Measurements from ENCODE around the gene KRT82. TPM values are rescaled to one million over a fixed set of nuclear protein-coding genes. Genes with fewer than 3 reads are reported as not detected.

Gene KRT82
- total RNA-seq, 1 experiment from 2014 or later = not detected

DNA sequence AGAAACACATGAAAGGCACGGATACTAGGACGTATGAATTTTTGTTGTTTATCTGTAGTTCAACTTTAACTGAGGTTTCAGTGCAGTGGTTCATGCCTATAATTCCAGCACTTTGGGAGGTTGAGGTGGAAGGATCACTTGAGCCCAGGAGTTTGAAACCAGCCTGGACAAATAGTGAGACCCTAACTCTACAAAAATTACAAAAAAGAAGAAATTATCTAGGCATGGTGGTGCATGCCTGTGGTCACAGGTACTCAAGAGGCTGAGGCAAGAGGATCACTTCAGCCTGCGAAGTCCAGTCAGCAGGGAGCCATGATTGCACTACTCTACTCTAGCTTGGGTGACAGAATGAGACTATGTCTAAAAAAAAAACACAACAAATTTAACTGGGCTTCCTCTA is 37.8 kb upstream of the KRT82 start:
- H3K27me3 Mint-ChIP-seq (ENCODE audit: insufficient read depth, unreplicated experiment) = no peaks in the 10 kb centered on the region
- no peaks in the 10 kb centered on the region for H3K9me3 Mint-ChIP-seq (ENCODE audit: unreplicated experiment)
- POLR2A ChIA-PET = no interaction called here
- CTCF ChIA-PET = no interaction called here
- H3K4me3 Mint-ChIP-seq (ENCODE audit: unreplicated experiment) = no peak overlapping the region
- Histone ChIP-seq H3K4me3 (ENCODE audit: low read depth, low read length) (no peak overlapping the region), H3K4me1 (peaks cover 37% of the 10 kb centered on the region), H3K9me3 (no peaks in the 10 kb centered on the region), H3K27me3 (replicated peaks; ENCODE audit: control insufficient read depth, insufficient read depth, low read length) (no peaks in the 10 kb centered on the region), H3K36me3 (ENCODE audit: control insufficient read depth, insufficient read depth, low read length) (no peaks in the 10 kb centered on the region)
- BruUV-seq (replicated peaks) = no TSS peak
- H3K27ac Mint-ChIP-seq (ENCODE audit: unreplicated experiment) = no peak overlapping the region
- TF ChIP-seq, protein P1, sequence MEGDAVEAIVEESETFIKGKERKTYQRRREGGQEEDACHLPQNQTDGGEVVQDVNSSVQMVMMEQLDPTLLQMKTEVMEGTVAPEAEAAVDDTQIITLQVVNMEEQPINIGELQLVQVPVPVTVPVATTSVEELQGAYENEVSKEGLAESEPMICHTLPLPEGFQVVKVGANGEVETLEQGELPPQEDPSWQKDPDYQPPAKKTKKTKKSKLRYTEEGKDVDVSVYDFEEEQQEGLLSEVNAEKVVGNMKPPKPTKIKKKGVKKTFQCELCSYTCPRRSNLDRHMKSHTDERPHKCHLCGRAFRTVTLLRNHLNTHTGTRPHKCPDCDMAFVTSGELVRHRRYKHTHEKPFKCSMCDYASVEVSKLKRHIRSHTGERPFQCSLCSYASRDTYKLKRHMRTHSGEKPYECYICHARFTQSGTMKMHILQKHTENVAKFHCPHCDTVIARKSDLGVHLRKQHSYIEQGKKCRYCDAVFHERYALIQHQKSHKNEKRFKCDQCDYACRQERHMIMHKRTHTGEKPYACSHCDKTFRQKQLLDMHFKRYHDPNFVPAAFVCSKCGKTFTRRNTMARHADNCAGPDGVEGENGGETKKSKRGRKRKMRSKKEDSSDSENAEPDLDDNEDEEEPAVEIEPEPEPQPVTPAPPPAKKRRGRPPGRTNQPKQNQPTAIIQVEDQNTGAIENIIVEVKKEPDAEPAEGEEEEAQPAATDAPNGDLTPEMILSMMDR (IDR thresholded peaks at IDR 0.05; ENCODE audit: insufficient read depth in 1 of 2, low read depth in 1 of 2, low read length in 1 of 2, severe bottlenecking in 1 of 2, unreplicated experiment in 1 of 2) = no peak
- intact Hi-C loops (cut with micrococcal nuclease; ENCODE audit: unreplicated experiment) = loop anchor here (5.0 kb wide), 1 partner anchor 52 kb away; no protein-coding TSS in a partner anchor
- no peaks in the 10 kb centered on the region for H3K36me3 Mint-ChIP-seq (ENCODE audit: insufficient read depth, unreplicated experiment)
- no peak for DNase-seq
- peaks cover 28% of the 10 kb centered on the region for H3K4me1 Mint-ChIP-seq (ENCODE audit: low read depth, unreplicated experiment)

GRCh38 chr12:52442600-52443061 is 36.5 kb upstream of the KRT82 start:
- peaks cover 37% of the 10 kb centered on the region for H3K4me1 ChIP-seq
- DNase-seq = peak; percentile 34 to 65
- no peaks in the 10 kb centered on the region for H3K9me3 ChIP-seq
- no peaks in the 10 kb centered on the region for H3K9me3 Mint-ChIP-seq (ENCODE audit: unreplicated experiment)
- no peaks in the 10 kb centered on the region for H3K36me3 Mint-ChIP-seq (ENCODE audit: insufficient read depth, unreplicated experiment)
- H3K4me3 ChIP-seq (ENCODE audit: low read depth, low read length) = no peak overlapping the region
- H3K36me3 ChIP-seq (ENCODE audit: control insufficient read depth, insufficient read depth, low read length) = no peaks in the 10 kb centered on the region
- ChIA-PET POLR2A (no interaction called here), CTCF (interaction anchor here (0.6 to 0.7 kb wide), 4 partner anchors 19 to 351 kb away, joined by 3 read pairs; no protein-coding TSS in a partner anchor)
- no TSS peak for BruUV-seq (replicated peaks)
- no peaks in the 10 kb centered on the region for H3K27me3 Mint-ChIP-seq (ENCODE audit: insufficient read depth, unreplicated experiment)
- H3K4me3 Mint-ChIP-seq (ENCODE audit: unreplicated experiment) = no peak overlapping the region
- peaks cover 28% of the 10 kb centered on the region for H3K4me1 Mint-ChIP-seq (ENCODE audit: low read depth, unreplicated experiment)
- H3K27me3 ChIP-seq (replicated peaks; ENCODE audit: control insufficient read depth, insufficient read depth, low read length) = no peaks in the 10 kb centered on the region
- H3K27ac Mint-ChIP-seq (ENCODE audit: unreplicated experiment) = peak overlapping the region; percentile 87
- intact Hi-C loops (cut with micrococcal nuclease; ENCODE audit: unreplicated experiment) = loop anchor here (5.0 kb wide), 1 partner anchor 50 kb away; no protein-coding TSS in a partner anchor
- TF ChIP-seq, protein P1 (IDR thresholded peaks at IDR 0.05; ENCODE audit: insufficient read depth in 1 of 2, low read depth in 1 of 2, low read length in 1 of 2, severe bottlenecking in 1 of 2, unreplicated experiment in 1 of 2) = no peak

DNA sequence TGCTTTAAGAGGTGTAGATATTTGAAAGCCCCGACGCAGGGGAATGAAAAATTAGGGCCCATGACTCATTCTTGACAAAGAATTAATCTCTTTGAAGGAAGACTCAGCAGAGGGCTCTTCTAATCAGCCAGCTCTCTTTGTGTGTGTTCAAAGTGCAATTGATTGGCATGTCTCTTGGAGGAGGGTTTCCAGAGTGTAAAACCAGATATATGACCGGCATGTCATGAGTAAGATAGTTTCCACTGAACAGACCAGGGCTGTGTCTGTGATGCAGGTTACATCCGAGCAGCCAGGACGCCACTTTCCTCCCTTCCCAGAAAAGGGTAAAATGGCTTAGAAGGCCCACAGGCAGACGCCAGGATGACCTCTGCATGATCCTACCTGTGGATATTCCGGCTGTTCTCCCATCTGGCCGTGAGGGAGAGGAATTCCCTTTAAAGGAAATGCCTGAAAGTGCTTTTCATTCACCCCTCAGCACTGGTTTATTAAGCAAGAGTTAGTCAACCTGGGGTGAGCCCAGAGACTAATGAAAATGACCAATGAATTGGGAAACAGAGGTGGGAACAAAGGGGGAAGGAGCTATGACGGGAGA is 35.3 kb upstream of the KRT82 start:
- peaks cover 44% of the 10 kb centered on the region for H3K4me1 ChIP-seq
- H3K36me3 ChIP-seq (ENCODE audit: control insufficient read depth, insufficient read depth, low read length) = no peaks in the 10 kb centered on the region
- H3K27me3 ChIP-seq (replicated peaks; ENCODE audit: control insufficient read depth, insufficient read depth, low read length) = no peaks in the 10 kb centered on the region
- Mint-ChIP-seq H3K27me3 (ENCODE audit: insufficient read depth, unreplicated experiment) (no peaks in the 10 kb centered on the region), H3K9me3 (ENCODE audit: unreplicated experiment) (no peaks in the 10 kb centered on the region), H3K36me3 (ENCODE audit: insufficient read depth, unreplicated experiment) (no peaks in the 10 kb centered on the region), H3K4me3 (ENCODE audit: unreplicated experiment) (peak overlapping the region; percentile 24), H3K4me1 (ENCODE audit: low read depth, unreplicated experiment) (peaks cover 40% of the 10 kb centered on the region), H3K27ac (ENCODE audit: unreplicated experiment) (peak overlapping the region; percentile 87)
- BruUV-seq (replicated peaks) = no TSS peak
- CTCF ChIA-PET = interaction anchor here (0.7 to 2.0 kb wide), 4 partner anchors 12 to 54 kb away, joined by 3 to 11 read pairs (median 4); no protein-coding TSS in a partner anchor
- no peak overlapping the region for H3K4me3 ChIP-seq (ENCODE audit: low read depth, low read length)
- POLR2A ChIA-PET = no interaction called here
- DNase-seq = peak; percentile 47 to 51
- intact Hi-C loops (cut with micrococcal nuclease; ENCODE audit: unreplicated experiment) = loop anchor here (5.0 kb wide), 1 partner anchor 49 kb away; no protein-coding TSS in a partner anchor
- H3K9me3 ChIP-seq = no peaks in the 10 kb centered on the region
- TF ChIP-seq, protein P1 (IDR thresholded peaks at IDR 0.05; ENCODE audit: insufficient read depth in 1 of 2, low read depth in 1 of 2, low read length in 1 of 2, severe bottlenecking in 1 of 2, unreplicated experiment in 1 of 2) = no peak
